GM21515 (cell line): ENCODE results near the gene MAGEB3.

Experiments used
- ATAC-seq: cut with Tn5 transposase; IDR thresholded peaks from one replicate; pipeline ENCODE4 v1.9.1; 2021; ENCODE audit not compliant: unreplicated experiment

Gene MAGEB3

DNA sequence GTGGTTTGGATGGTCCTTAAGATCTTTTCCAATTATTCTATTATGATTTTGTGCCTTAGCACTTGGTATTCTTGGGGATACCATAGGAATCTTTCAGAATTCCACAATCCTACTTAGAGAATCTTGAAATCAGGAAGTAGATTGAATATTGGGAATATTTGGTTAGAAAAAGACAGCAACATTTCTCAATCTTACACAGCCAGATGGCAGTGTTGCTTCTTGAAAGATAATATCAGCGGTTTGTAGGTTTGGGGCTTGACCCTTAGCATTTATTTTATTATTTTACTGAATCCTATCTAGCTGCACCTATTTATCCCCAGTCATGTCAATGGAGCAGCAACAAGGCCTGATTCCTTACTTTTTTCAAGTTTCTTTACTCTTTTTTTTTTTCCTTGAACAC lies 45.0 kb downstream of the MAGEB3 start:
- no peak for ATAC-seq

- no peak for ATAC-seq
These were observed 47.9 kb downstream of the MAGEB3 start for GRCh38 chrX:30278365-30278764.

GRCh38 chrX:30280428-30280827 lies 50.0 kb downstream of the MAGEB3 start:
- no peak for ATAC-seq

- ATAC-seq, result no peak
These were observed 52.1 kb downstream of the MAGEB3 start for GRCh38 chrX:30282527-30282926.

DNA sequence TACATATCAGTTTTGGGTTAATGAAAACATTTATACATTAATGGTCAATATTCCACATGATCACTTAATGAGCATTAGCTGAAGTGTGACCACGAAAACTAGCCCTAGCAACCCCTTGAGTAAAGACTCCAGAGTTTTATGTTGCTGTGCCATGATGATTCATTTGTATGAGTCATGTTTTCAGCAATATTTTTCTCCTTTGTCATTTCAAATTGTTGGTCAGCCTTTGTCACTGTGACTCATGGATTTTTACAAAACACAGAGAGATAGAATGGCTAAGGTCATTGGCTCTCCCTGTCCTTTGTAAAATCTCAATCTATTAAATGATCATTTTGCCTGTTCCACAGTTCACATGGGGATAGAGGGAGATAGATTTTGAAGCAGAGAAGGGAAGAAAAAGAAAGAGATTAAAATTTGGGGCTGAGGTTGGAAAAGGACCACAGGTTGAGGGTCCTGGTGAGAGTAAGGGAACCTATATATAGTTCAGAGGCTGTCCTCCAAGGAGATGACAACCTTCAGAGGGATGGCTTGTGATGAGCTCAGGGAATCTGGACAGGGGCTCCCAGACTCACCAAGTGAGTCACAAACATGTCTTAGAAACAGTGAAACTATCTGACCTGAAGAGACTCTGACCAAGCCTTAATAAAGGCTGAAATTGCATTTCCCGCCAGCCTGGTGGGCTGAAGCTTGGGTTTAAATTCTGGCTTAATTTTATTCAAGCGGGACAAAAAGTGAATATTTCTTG lies 53.2 kb downstream of the MAGEB3 start:
- ATAC-seq, result no peak
